Glomerular visceral epithelial cell (primary cell): ENCODE measurements around the gene HOXD1.

Experiments
- DNase-seq: peaks from one replicate; pipeline ENCODE4 v3.0.0-alpha.2; 2016; ENCODE audit errors: extremely low spot score

HOXD1 gene

GRCh38 chr2:176240301-176240700, 51.8 kb downstream of the HOXD1 start:
- DNase-seq: no peak
